Measurements from ENCODE around the gene NSMCE1. TPM values are rescaled to one million over a fixed set of nuclear protein-coding genes. Genes with fewer than 3 reads are reported as not detected.

Gene NSMCE1
- total and polyA plus RNA-seq, 2 of the 8 experiments (the other 6 are each of a cell fraction or from before 2014, with no cell fraction given) = 8.1 to 16.6 TPM

DNA sequence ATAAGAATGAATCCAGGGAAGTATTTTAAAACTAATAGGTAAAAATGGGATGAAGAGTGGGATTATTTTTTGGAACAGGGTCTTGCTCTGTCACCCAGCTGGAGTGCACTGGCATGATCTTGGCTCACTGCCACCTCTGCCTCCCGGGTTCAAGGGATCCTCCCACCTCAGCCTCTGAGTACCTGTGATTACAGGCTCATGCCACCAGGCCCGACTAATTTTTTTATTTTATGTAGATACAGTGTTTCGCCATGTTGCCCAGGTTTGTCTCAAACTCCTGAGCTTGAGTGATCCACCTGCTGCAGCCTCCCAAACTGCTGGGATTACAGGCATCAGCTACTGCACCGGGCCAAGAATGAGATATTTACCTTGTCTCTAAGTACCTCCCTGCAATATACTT is 22.1 kb downstream of the NSMCE1 start:
- Histone ChIP-seq H3K9ac (replicated peaks in 1 of 4; ENCODE audit: extremely low read depth in 1 of 4, low read depth in 3 of 4, low read length in 3 of 4) (no peak overlapping the region), H3K9me3 (ENCODE audit: insufficient read depth in 2 of 2, low read depth in 1 of 2, low read length in 1 of 2) (no peaks in the 10 kb centered on the region)

More for the DNA sequence above, 22.1 kb downstream of the NSMCE1 start:
- no peak overlapping the region for H2BK5ac ChIP-seq (ENCODE audit: low read depth, low read length)
- no peak overlapping the region; the same call in 1 of the 2 replicates for H4K8ac ChIP-seq (ENCODE audit: extremely low read depth, insufficient read depth, low read length)
- 95% methylated on average over 4 of the region's 4 CpGs; no CpG with 5 or more reads in 1 of the 2 experiments for WGBS, 2 experiments (ENCODE audit: extremely low coverage in 1 of 2, insufficient coverage in 1 of 2, insufficient read length in 1 of 2, insufficient replicate concordance in 2 of 2, low coverage in 1 of 2, low lambda C conversion rate in 2 of 2, missing lambda C conversion rate in 1 of 2)
- no peak overlapping the region for H4K5ac ChIP-seq (ENCODE audit: insufficient read length, low read depth, low read length)
- H2AK5ac ChIP-seq (ENCODE audit: low read depth, low read length) = no peak overlapping the region
- no peak overlapping the region for H3K56ac ChIP-seq (replicated peaks; ENCODE audit: insufficient read length, low read depth, low read length)
- no peaks in the 10 kb centered on the region for H4K20me1 ChIP-seq (replicated peaks in 1 of 2; ENCODE audit: control insufficient read depth in 1 of 2, insufficient read depth in 2 of 2, low read length in 2 of 2)
- H3K27ac ChIP-seq (ENCODE audit: low read depth, low read length) = no peak overlapping the region
- no peak overlapping the region for H2BK120ac ChIP-seq (replicated peaks; ENCODE audit: low read depth, low read length)
- no peak overlapping the region for H3K23ac ChIP-seq (ENCODE audit: insufficient read length)
- no peak overlapping the region for H2AFZ ChIP-seq (ENCODE audit: low read length)
- H3K4me3 ChIP-seq (ENCODE audit: extremely low read depth in 1 of 4, insufficient read depth in 2 of 4, low read depth in 3 of 4, low read length in 4 of 4) = no peak overlapping the region
- ChIA-PET CTCF (ENCODE audit: partially characterized antibody) (interaction anchor here (1.4 kb wide), 1 partner anchor 9 kb away, joined by 4 read pairs; no protein-coding TSS in a partner anchor), POLR2A (ENCODE audit: partially characterized antibody) (interaction anchor here (0.7 kb wide), 1 partner anchor 11 kb away, joined by 3 read pairs; no protein-coding TSS in a partner anchor)
- FAIRE-seq (no peak), DNase-seq (ENCODE audit: low read depth in 1 of 2, low spot score in 2 of 2) (no peak)
- H3K4me2 ChIP-seq (ENCODE audit: insufficient read depth in 1 of 2, low read depth in 2 of 2, low read length in 2 of 2) = no peak overlapping the region
- no peaks in the 10 kb centered on the region for H3K36me3 ChIP-seq (ENCODE audit: control insufficient read depth in 2 of 4, insufficient read depth in 4 of 4, low read length in 3 of 4)
- no peak overlapping the region for H3K14ac ChIP-seq (ENCODE audit: insufficient read length)
- peaks cover 0 to 6% (median 3%) of the 10 kb centered on the region in 4 experiments; a peak in 3 of 7 replicates for H3K4me1 ChIP-seq (replicated peaks in 1 of 4; ENCODE audit: control insufficient read depth in 3 of 4, insufficient read depth in 4 of 4, low read length in 3 of 4)
- no peak overlapping the region for H2BK20ac ChIP-seq (ENCODE audit: low read length)
- no peak overlapping the region for H3K18ac ChIP-seq (ENCODE audit: extremely low read depth, low read length)
- H4K91ac ChIP-seq (replicated peaks; ENCODE audit: insufficient read length, low read length) = no peak overlapping the region
- no peaks in the 10 kb centered on the region for H3K79me1 ChIP-seq (ENCODE audit: low read depth, low read length)
- no peak overlapping the region for H2BK12ac ChIP-seq (ENCODE audit: low read depth, low read length)
- H3K23me2 ChIP-seq (ENCODE audit: low read depth, low read length) = no peaks in the 10 kb centered on the region
- no peak overlapping the region for H2BK15ac ChIP-seq (ENCODE audit: low read length)
- H3K79me2 ChIP-seq (ENCODE audit: control insufficient read depth in 1 of 2, insufficient read depth in 2 of 2, low read length in 2 of 2) = no peaks in the 10 kb centered on the region
- TF ChIP-seq FOSL1 (IDR thresholded peaks at IDR 0.05; ENCODE audit: insufficient read depth, low read depth, low read length) (no peak), SP4 (IDR thresholded peaks at IDR 0.05; ENCODE audit: low read length) (no peak), BRCA1 (IDR thresholded peaks at IDR 0.05; ENCODE audit: low read depth, low read length) (no peak), HDAC6 (IDR thresholded peaks at IDR 0.05; ENCODE audit: low read depth, low read length) (no peak)
- no peaks in the 10 kb centered on the region for H3K27me3 ChIP-seq (replicated peaks in 1 of 4; ENCODE audit: control insufficient read depth in 3 of 4, extremely low read depth in 1 of 4, insufficient read depth in 3 of 4, low read length in 3 of 4)
- H3K4ac ChIP-seq (replicated peaks; ENCODE audit: insufficient read length, low read depth, low read length) = no peak overlapping the region

Data from H1 (cell line).